ENCODE data around the gene TTC31.
A peak's percentile ranks its signal among the peaks of the same experiment; 100 is the strongest.
"Not testable (repeated sequence)": the region's sequence is repeated elsewhere in the genome, so short reads cannot be mapped to it uniquely, and the experiment has no call there.

The TTC31 gene

DNA sequence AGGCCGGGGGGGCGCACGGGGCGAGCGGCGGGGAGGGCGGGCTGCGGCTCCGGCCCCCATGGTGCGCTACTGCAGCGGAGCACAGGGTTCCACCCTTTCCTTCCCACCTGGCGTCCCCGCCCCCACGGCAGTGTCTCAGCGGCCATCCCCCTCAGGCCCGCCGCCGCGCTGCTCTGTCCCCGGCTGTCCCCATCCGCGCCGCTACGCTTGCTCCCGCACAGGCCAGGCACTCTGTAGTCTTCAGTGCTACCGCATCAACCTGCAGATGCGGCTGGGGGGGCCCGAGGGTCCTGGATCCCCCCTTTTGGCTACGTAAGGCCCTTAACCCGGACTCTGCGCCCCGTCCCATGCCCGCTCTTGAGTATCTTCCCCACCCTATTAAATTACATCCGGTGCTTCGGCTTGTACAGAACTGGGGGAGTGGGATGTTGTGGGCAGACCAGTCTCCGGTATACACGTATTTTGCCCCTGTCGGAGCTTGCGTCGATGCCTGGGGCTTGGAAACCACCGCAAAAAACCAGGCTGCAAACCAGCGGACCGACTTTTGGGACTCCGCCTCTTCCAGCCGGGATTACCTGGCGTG lies 25.2 kb upstream of the TTC31 start:
- DNase-seq: peak; percentile 71 to 95 (median 84)

DNA sequence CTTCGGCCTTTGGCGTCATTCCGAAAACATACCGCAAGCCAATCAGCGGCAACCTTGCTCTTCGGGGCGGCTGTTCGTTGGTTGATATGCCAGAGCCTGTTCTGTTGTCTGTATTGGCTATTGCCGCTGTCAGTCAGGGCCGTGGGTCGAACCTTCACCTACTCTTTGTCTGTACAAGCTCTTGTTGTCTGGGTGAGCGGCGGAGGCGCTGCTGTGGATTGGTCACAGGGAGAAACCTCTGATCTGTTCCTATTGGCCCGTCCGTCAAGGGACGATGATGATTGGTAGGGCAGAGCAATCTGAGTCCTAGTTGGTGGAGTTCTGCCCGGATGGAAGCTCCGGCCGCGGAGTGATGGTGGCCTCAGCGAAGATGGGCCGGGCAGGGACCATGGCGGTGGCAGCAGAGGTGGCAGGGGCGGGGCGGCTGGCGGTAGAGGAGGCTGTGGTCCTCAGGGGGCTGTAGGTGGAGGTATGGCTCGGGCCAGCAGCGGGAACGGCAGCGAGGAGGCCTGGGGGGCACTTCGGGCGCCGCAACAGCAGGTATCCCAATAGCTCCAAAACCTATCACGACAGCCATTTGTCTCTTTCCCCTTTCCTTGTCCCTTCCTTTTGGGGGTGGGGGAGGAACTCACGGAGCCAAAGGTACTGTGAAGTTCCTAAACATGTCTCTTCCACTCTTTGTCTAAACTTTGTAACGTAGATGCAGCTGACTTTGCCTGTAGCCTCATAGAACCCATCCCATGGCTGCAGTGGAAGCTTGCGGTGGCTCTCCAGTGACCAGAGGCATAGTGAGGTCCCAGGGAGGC lies 24.5 kb upstream of the TTC31 start, which contains the start of gene WBP1:
TSS of gene WBP1 (plus strand) at position 307 of the 806 bp plus-strand sequence. CDS start at position 472, 165 bp downstream.
- peak; percentile 95 to 100 (median 99) for DNase-seq

DNA sequence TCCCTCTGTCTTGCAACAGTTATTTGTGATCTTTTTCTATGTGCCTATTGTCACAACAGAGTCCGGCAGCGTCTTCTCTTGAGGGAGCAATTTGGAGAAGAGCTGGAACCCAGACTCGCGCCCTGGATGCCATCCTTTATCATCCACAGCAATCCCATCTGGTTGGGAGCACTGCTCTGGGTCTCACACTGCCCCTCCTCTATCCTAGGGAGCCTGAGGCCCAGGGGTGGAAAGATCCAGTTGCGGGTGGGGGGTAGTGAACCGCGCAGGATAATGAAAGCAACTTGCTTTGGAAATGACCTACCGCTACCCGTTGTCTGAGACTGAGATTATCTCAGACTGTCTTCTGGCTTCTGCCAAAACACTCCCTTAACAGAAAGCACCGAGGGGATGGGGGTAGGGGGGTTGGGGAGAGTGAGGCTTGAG lies 23.9 kb upstream of the TTC31 start:
- no peak for DNase-seq

DNA sequence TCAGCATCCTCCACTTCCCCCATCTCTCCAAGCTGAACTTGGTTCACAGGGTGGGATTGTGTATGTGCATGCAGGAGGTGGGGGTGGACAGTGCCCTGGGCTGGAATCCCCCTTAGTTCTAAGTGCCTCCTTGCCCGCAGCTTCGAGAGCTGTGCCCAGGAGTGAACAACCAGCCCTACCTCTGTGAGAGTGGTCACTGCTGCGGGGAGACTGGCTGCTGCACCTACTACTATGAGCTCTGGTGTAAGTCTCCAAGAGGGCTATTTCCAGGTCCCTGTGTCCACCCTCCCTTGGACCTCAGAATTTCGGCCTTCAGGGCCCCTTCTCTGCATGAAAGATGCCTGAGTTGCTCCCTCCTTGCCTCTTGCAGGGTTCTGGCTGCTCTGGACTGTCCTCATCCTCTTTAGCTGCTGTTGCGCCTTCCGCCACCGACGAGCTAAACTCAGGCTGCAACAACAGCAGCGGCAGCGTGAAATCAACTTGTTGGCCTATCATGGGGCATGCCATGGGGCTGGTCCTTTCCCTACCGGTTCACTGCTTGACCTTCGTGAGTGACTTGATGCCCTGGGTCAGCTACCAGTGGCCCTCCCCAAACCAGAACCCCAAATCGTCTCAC lies 23.3 kb upstream of the TTC31 start:
- not testable (repeated sequence) for DNase-seq

GRCh38 chr2:74460187-74460586 lies 22.7 kb upstream of the TTC31 start:
- DNase-seq: not testable (repeated sequence)

- no peak for DNase-seq
Observed at GRCh38 chr2:74461187-74462053, 21.5 kb upstream of the TTC31 start.

- no peak for DNase-seq
Observed at GRCh38 chr2:74462054-74462785, 20.7 kb upstream of the TTC31 start.

- no peak for DNase-seq
Observed at GRCh38 chr2:74462786-74463105, 20.1 kb upstream of the TTC31 start.

DNA sequence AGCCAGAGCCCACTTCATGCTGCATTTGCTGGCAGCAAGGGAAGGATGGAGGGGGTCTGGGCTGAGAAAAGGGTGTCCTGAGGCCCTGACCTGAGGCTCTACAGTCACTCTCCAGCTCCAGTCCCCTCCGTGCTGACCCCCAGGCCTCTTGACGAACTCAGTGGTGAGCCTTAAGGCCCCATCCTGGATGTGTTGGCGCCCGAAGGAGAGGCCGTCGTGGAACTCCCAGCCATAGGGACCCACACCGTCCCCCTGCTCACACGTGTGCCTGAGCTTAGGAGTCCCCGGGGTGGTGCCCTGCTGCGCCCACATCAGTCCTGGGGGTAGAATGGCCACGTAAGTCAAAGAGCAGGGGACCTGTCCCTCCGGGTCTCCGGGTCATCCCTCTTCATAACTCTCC lies 18.5 kb upstream of the TTC31 start:
- DNase-seq: no peak

- not testable (repeated sequence) for DNase-seq
Observed at GRCh38 chr2:74470742-74471141, 12.1 kb upstream of the TTC31 start.

- DNase-seq: peak in 1 of 6 experiments; percentile 42
Observed at GRCh38 chr2:74471332-74472065, 11.4 kb upstream of the TTC31 start.

DNA sequence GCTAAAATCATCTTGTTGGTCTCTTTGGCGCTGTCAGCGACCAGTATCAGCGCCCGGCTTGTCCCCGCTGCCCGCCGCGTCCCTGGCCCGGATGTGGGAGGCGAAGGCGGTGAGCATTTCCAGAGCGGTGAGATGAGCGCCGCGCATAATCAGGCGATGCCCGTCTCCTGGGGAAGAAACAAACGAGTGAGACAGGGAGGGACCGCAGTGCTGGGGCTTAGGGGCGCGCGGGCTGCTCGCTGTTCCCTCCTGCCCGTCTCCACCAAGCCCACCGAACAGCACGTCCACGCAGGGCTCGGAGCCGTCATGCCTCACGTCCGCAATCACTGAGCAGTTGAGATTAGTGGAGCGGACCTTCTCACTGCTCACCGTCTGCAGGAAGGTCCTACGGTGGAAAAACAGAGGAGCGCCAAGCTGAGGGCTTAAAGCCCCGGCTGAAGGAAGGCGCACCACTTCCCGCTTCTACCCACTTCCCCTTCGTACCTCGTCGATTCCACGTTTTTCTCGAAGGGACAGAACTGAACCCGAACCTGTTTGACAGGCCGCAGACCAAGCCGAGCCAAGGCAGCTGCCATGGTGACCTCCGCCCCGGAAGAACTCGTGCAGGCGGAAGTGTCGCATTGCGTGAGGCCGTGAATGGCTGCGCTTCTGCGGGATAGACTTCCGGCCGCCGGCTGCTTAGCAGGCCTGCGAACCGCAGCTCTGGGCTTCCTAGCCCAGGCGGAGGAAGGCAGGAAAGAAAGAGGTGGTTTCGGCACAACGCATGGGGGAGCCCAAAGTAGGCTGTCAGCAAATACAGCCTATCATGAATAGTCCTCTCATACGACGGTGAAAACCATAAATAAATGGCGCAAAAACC lies 10.6 kb upstream of the TTC31 start, which contains the start of gene MRPL53:
TSS of gene MRPL53 (minus strand) at position 595 of the 859 bp plus-strand sequence. CDS start at position 575, 20 bp downstream.
- peak; percentile 88 to 96 (median 94) for DNase-seq

DNA sequence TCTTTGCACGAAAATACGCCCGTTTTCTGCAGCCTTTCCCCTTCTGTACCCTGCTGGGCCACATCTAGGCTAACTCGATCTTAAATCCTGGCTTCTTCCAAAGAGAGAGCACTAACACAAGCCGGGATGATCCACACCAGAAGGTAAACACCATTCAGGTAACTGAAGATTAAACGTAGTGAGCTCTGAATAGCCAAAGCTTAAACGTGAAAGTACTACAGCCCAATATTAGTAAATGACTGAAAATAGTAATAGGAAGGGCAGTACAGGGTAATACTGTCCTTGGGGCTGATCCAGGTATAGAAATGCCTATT lies 10.0 kb upstream of the TTC31 start:
- no peak for DNase-seq

DNA sequence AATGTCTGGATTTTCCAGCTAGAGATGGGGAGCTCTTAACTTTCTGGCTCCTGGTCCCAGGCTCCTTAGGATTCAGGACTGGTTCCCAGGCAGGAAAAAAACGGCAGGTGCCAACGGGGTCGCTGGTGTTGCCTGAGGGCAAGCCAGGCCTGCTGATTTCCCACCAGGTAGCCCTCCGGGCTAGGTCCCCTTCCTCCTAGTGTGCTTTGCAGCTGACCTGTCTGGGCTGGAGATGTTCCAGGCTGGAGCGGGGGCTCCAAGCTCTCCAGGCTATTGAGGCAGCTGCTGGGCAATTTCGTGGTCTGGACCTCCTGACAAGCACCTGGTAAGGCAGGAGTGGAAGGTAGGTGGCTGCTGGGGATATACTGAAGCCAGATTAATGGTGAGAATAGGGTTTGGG lies 8.4 kb upstream of the TTC31 start:
- no peak for DNase-seq

GRCh38 chr2:74474899-74475298 lies 8.0 kb upstream of the TTC31 start:
- DNase-seq: no peak

DNA sequence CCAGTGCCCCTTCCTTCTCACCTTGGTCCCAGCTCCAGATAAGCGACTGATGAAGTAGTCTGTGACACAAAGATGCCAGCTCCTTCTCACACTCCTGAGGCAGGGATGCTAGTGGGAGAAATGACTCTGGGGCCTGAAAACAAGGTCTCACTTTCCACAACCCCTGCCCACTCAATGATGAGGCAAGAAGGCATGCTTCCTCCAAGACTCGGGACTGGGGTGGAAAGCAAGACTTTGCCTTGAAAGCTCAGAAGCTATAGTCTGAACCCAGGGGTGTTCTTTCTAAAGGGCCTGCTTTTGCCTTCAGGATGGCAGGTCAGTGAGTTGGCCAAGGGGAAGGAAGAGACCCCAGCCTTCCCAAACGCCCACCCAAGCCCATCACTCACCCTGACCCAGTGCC lies 1.4 kb upstream of the TTC31 start:
- no peak for DNase-seq

GRCh38 chr2:74481961-74482800 lies 700 bp upstream of the TTC31 start:
- DNase-seq: peak in 3 of 6 experiments; percentile 38 to 74 (median 62)

- not testable (repeated sequence) for DNase-seq
Observed at GRCh38 chr2:74483675-74484164, 839 bp downstream of the TTC31 start.

DNA sequence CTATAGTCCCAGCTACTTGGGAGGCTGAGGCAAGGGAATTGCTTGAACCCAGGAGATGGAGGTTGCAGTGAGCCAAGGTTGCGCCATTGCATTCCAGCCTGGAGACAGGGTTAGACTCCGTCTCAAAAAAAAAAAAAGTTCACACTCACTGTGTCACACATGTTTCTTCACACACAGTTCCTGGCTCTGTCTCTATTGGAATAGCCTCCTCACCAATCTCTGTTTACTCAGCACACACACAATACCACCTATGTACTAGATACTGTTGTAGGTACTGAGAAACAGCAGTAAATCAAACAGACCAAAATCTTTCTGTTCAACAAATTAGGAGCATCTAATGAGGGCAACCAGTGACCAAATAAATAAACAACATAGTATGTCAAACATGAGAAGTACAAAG lies 3.3 kb downstream of the TTC31 start:
- DNase-seq: no peak

Measured in stimulated activated naive CD4-positive, alpha-beta T cell (primary cell).